Prostate gland (tissue), 2 donors: ENCODE data around the gene TNNC1. TPM values are rescaled to one million over a fixed set of nuclear protein-coding genes. Genes with fewer than 3 reads are reported as not detected.

Experiments
- DNase-seq: peaks from one replicate; pipeline ENCODE4 v3.0.0-alpha.2; 2019; ENCODE audit warnings: low spot score
- H3K27ac ChIP-seq, 2 donors: fragments of 200-600 bp; sonication (generic); 2 replicates each; pipeline ENCODE4 v1.5.1; 2017 to 2019
- H3K27me3 ChIP-seq: fragments of 200-600 bp; sonication (generic); replicated peaks from 2 replicates; pipeline ENCODE4 v1.5.1; 2019; ENCODE audit not compliant: insufficient read depth
- H3K36me3 ChIP-seq, 2 donors: fragments of 200-600 bp; sonication (generic); 1 replicate in 1 of 2; 2 replicates in 1 of 2; pipeline versions ENCODE4 v1.5.1 to v1.8.1; 2017 to 2019
- H3K4me1 ChIP-seq: fragments of 200-600 bp; sonication (generic); replicated peaks from 2 replicates; pipeline ENCODE4 v1.5.1; 2019
- H3K4me3 ChIP-seq, 2 donors: fragments of 200-600 bp; sonication (generic); 2 replicates each; pipeline ENCODE4 v1.5.1; 2017 to 2019
- H3K9me3 ChIP-seq: fragments of 200-600 bp; sonication (generic); 2 replicates; pipeline ENCODE4 v1.5.1; 2017
- POLR2A ChIP-seq: fragments of 450-650 bp; IDR thresholded peaks from one replicate; pipeline ENCODE4 v1.6.1; 2016; ENCODE audit warnings: antibody characterized with exemption, mild to moderate bottlenecking
- POLR2AphosphoS5 ChIP-seq: sonication (generic); formaldehyde crosslinking; IDR thresholded peaks from one replicate; pipeline ENCODE4 v1.6.1; 2017; ENCODE audit warnings: antibody characterized with exemption
- WGBS: methylation state at CpG from one replicate; pipeline ENCODE4 v1.1.5; 2018; 5-methylcytosine and 5-hydroxymethylcytosine counted together
- intact Hi-C: fragments of 100-400 bp; cut with DNase I; formaldehyde crosslinking; loops from one replicate; pipeline ENCODE4 v1.14.2; 2022
- total RNA-seq, 2 donors: library from RNA; depleted of rRNA; stranded (reverse); fragments of >200 nt; gene quantifications; one replicate each; pipeline ENCODE4 v1.1.0, GENCODE V29; 2016
- TF ChIP-seq, protein P1 (sequence below), 4 experiments: fragments of 200-600 bp in 2 of 4; fragments of 450-650 bp in 2 of 4; sonication (generic) in 2 of 4; IDR thresholded peaks; 1 replicate in 3 of 4; 2 replicates in 1 of 4; pipeline ENCODE4 v1.5.1; 2016 to 2019; ENCODE audit warnings: antibody characterized with exemption in 4 of 4, mild to moderate bottlenecking in 2 of 4, moderate library complexity in 2 of 4

Gene TNNC1
- total RNA-seq, 2 donors from 2014 or later = 2.7 to 109 TPM

DNA sequence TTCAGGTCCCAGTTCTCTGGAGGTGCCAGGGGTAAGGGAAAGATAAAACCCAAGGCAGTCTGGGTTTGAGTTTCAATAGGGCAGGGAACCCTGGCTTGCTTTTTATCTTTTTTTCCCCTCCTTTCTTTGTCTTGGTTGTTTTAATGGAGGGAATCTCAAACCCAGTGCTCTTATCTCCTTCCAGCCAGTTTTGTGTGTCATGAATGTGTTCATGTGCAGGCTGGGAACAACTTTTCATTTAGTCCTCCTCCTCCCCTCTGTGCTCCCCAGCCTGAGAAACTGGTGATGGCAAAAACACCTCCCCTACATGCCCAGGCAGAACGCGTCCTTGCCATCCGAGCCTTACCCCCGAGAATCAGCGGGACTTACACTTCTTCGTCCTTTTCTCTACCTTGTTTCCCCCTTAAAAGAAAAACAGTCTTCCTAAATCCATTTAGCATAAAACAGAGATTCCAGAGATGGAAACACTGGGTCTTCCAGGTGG lies 19.8 kb downstream of the TNNC1 start:
- 45% methylated on average over 6 of the region's 6 CpGs for WGBS
- Histone ChIP-seq H3K36me3 (no peaks in the 10 kb centered on the region), H3K4me1 (no peaks in the 10 kb centered on the region), H3K4me3 (no peak overlapping the region), H3K27me3 (no peaks in the 10 kb centered on the region), H3K27ac (no peak overlapping the region), H3K9me3 (no peaks in the 10 kb centered on the region)
- TF ChIP-seq, protein P1, sequence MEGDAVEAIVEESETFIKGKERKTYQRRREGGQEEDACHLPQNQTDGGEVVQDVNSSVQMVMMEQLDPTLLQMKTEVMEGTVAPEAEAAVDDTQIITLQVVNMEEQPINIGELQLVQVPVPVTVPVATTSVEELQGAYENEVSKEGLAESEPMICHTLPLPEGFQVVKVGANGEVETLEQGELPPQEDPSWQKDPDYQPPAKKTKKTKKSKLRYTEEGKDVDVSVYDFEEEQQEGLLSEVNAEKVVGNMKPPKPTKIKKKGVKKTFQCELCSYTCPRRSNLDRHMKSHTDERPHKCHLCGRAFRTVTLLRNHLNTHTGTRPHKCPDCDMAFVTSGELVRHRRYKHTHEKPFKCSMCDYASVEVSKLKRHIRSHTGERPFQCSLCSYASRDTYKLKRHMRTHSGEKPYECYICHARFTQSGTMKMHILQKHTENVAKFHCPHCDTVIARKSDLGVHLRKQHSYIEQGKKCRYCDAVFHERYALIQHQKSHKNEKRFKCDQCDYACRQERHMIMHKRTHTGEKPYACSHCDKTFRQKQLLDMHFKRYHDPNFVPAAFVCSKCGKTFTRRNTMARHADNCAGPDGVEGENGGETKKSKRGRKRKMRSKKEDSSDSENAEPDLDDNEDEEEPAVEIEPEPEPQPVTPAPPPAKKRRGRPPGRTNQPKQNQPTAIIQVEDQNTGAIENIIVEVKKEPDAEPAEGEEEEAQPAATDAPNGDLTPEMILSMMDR (IDR thresholded peaks at IDR 0.05) = no peak
- TF ChIP-seq POLR2AphosphoS5 (no peak), POLR2A (no peak)
- DNase-seq = no peak
- intact Hi-C loops = no loop called here

DNA sequence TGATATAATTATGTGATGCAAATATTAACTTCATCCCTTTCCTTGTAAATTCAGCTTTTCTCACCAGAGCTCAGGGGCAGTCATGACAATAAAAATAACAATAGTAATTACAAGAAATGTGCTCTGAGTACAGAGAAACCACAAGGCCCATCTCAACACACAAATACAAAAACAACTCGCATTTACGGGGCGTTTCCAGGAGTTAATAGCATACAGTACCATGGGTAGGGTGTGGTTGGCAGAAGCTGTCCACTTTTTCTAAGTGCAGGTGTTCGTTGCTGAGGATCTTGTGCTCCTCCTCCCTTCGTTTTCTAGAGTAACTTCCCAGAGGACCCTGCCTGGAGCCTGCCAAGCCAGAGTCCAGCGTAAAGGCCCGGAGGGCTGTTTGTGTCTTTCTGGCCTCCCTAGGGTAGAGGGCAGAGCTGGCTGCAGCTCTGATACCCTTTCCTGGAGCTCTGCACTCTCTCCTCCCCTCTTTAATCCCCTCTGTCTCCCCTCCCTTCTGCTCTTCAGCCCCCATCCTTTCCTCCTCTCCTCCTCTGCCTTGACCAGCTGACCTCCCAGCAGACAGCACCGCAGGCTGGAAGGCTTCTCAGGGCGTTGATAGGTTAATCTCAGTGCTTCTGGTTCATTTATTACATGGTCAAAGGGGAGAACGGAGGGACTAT lies 20.4 kb downstream of the TNNC1 start:
- DNase-seq = no peak
- Histone ChIP-seq H3K36me3 (no peaks in the 10 kb centered on the region), H3K9me3 (no peaks in the 10 kb centered on the region), H3K27me3 (no peaks in the 10 kb centered on the region), H3K27ac (no peak overlapping the region), H3K4me3 (no peak overlapping the region), H3K4me1 (no peaks in the 10 kb centered on the region)
- intact Hi-C loops = no loop called here
- WGBS = 55% methylated on average over 10 of the region's 10 CpGs
- TF ChIP-seq, protein P1 (IDR thresholded peaks at IDR 0.05) = no peak
- no peak for TF ChIP-seq POLR2AphosphoS5
- TF ChIP-seq POLR2A = no peak

DNA sequence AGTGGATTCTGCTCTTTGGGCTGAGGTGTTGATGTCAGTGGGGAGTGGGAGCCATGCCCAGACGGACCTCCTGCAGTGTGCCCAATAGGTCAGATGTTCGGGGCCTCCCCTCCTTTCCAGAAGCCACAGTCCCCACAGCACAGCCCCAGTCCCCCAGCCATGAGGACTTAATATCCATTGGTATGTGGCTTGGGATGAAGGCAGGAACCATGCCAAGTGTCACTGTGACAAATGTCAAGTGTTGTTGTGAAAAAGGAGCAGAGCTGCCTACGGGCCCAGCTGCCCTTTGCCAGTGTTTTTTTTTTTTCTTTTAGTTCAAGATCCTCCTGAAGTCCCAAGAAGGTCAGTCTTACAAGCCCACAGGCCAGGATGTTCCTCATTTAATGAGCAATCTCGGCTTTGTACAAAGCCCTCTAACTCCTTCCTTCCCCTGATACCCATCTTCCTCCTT lies 21.1 kb downstream of the TNNC1 start:
- DNase-seq = no peak
- 62% methylated on average over 4 of the region's 4 CpGs for WGBS
- Histone ChIP-seq H3K4me3 (no peak overlapping the region), H3K27ac (no peak overlapping the region), H3K4me1 (no peaks in the 10 kb centered on the region), H3K36me3 (no peaks in the 10 kb centered on the region), H3K27me3 (no peaks in the 10 kb centered on the region), H3K9me3 (no peaks in the 10 kb centered on the region)
- intact Hi-C loops = no loop called here
- TF ChIP-seq POLR2AphosphoS5 (no peak), POLR2A (no peak)
- TF ChIP-seq, protein P1 (IDR thresholded peaks at IDR 0.05) = no peak

DNA sequence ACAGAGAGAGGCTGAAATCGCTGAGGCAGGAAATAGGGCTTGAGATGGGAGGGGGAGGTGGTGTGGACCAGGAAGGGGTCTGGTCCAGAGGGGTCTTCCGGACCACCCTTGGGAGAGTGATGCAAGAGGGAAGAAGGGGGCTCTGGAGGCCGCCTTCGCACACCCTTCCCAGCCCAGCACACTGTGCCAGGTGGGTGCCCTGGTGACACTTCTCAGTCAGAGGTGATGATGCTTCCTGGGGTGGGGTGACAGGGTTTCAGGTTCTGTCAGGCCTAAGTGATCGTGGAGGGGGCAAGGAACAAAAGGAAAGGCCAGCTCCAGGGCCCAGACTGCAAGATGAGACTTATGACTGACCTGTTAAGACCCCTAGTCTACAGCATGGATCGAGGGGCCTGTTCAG lies 21.6 kb downstream of the TNNC1 start:
- WGBS = 83% methylated on average over 6 of the region's 6 CpGs

More for the DNA sequence above, 21.6 kb downstream of the TNNC1 start:
- H3K27ac ChIP-seq = no peak overlapping the region
- TF ChIP-seq POLR2AphosphoS5 (no peak), POLR2A (no peak)
- TF ChIP-seq, protein P1 (IDR thresholded peaks at IDR 0.05) = no peak
- no peak for DNase-seq
- intact Hi-C loops = no loop called here
- no peaks in the 10 kb centered on the region for H3K27me3 ChIP-seq
- H3K4me3 ChIP-seq = no peak overlapping the region
- H3K4me1 ChIP-seq = no peaks in the 10 kb centered on the region
- H3K9me3 ChIP-seq = no peaks in the 10 kb centered on the region
- H3K36me3 ChIP-seq = no peaks in the 10 kb centered on the region
